ENCODE data around the gene BACE1-AS.
"Not testable (repeated sequence)": the region's sequence is repeated elsewhere in the genome, so short reads cannot be mapped to it uniquely, and the experiment has no call there.

The BACE1-AS gene

DNA sequence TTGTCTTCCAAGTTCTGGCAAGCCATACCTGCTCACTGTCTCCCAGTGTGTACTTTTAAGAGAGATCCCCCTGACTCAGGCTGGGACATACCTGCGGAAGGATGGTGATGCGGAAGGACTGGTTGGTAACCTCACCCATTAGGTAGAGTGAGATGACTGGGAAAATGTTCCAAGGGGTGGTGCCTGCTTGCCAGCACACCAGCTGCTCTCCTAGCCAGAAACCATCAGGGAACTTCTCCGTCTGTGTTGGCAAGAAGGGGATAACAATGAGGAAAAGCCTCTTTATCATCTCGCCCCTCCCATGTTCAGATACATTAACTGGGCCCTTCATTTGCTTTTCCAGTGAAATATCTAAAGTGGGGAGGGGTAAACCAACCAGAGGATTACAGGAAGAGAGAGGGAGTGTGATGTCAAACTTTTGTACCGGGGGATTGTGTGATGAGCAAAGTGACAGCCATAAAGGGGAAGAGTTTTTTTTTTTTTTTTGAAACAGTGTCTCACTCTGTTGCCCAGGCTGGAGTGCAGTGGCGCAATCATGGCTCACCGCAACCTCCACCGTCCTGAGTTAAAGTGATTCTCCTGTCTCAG is at the start of gene BACE1-AS:
BACE1-AS (plus strand) TSS at position 538 of the 588 bp plus-strand sequence.
- DNase-seq, result no peak

DNA sequence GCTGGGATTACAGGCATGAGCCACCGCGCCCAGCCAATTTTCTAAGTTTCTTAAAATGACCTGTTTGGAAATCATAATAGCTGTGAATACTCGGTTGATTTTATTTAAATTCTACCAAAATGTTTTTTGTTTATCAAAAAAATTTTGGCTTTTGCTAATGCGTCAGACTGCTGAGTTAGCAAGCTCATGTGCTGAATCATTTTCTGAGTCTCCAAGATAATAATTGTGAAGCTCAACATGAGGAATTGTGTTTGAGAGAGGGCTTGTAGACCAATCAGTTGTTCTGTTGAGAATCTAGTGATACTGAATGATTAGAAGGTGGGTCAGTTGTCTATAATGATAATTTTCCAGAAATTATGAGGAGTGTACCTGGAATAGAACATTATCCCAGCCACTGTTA is 42.8 kb upstream of the BACE1-AS start:
- no peak for DNase-seq

- DNase-seq, result no peak
Measured at GRCh38 chr11:117249571-117249970, 41.6 kb upstream of the BACE1-AS start.

DNA sequence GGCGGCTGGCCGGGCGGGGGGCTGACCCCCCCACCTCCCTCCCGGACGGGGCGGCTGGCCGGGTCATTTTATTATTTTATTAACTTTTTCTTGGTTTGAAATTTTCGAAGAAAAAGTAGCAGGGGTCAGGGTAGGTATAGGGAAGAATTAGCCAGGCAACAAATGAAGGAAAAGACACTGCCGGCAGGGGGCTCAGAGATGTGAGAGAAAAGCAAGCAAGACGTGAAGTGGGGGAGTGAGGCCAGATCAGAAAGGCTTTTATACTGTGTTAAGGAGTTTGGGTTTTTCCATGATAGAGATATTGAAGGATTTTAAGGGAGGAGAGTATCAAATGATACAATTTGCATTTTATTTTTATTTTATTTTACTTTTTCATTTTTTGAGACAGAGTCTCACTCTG is 39.6 kb upstream of the BACE1-AS start:
- no peak for DNase-seq

- DNase-seq, result no peak
Measured at GRCh38 chr11:117255966-117256365, 35.2 kb upstream of the BACE1-AS start.

DNA sequence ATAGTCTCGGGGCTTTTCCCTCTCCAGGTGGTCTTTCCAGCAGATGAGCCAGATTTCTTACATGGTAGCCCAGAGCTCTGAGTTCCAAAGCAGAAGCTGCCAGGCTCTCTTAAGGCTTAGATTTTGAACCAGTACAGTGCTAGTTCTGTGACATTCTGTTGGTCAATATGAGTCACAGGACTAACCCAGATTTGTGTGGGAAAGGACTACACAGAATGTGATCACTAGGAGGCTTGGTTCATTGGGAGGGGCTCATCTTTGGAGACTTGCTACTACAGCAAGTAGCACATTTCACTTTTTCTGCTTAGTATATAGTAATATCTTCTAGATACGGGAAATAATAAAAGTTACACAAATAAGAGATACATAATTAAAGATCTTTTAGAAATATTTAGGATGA is 34.6 kb upstream of the BACE1-AS start:
- no peak for DNase-seq

- no peak for DNase-seq
Measured at GRCh38 chr11:117258576-117258975, 32.6 kb upstream of the BACE1-AS start.

- no peak for DNase-seq
Measured at GRCh38 chr11:117259417-117259816, 31.7 kb upstream of the BACE1-AS start.

DNA sequence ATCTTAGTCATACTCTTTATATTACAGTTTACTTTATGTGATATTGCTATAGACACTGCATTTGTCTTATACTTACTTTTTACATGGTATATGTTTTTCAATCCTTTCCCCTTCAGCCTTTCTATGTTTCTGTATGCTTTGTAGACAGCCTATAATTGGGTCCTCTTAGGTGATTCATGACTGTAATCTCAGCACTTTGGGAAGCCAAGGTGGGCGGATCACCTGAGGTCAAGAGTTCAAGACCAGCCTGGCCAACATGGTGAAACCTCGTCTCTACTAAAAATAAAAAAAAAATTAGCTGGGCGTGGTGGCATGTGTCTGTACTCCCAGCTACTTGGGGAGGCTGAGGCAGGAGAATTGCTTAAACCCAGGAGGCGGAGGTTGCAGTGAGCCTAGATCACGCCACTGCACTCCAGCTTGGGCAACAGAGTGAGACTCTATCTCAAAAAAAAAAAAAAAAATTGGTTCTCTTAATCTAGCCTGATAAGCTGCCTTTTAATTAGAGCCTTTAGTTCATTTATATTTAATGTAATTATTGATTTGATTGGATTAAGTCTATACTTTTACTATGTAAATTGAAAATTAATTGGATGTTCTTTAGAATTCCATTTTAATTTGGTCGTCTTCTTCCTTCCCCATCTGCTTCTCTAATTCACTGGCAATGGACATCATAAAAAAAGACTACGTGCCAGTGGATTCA is 26.4 kb upstream of the BACE1-AS start:
- DNase-seq, result not testable (repeated sequence)

DNA sequence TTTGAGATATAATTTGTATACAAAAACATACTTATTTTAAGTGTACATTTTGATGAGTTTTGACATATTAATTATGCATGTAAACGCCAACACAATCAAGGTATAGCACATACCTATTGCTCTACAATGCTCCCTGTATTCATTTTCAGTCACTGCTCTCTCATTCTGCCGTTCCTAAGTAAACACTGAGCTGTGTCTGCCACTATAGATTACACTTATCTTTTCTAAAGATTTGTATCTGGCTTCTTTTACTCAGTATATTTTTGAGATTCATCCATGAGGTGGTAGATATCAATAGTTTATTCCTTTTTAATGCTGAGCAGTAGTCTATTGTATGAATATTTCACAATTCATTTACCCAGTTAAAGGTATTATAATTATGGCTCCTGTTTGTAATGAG is 25.4 kb upstream of the BACE1-AS start:
- DNase-seq, result no peak

DNA sequence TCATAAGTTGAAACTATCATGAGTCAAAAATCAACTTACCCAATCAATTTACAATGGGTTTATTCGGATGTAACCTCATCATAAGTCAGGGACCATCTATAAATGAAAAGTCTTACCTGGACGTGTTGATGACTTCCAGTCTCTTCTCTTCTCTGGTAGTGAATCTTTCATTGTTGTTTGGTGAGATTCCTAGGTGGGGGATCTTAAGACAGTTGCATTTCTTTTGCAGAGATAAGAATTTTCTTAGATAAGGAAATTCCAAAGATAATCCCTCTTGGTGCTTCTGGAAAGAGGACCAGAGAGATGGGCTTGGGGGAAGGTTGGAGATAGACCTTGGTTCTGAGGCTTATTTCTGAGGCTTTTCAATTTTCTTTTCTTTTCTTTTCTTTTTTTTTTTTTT is 21.3 kb upstream of the BACE1-AS start:
- DNase-seq, result no peak

DNA sequence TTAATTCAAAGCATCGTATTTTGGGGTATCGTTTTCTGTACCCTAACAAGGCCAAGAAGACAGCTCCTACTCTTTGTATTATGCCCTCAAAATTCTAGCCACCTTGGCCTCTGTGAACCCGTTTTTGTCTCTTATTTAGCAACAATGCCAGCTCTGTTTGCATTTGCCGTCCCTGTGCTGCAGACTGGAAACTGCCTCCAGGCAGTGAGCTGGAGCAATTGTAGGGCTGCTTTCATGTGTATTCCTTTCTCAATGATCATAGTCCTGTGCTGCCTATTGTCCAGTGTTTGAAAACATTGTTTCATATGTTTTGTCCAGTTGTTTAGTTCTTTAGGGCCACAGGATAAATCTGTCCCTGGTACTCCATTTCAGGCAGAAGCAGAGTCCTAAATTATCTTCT is 19.9 kb upstream of the BACE1-AS start:
- DNase-seq, result no peak

GRCh38 chr11:117272175-117272574 is 19.0 kb upstream of the BACE1-AS start:
- DNase-seq, result not testable (repeated sequence)

DNA sequence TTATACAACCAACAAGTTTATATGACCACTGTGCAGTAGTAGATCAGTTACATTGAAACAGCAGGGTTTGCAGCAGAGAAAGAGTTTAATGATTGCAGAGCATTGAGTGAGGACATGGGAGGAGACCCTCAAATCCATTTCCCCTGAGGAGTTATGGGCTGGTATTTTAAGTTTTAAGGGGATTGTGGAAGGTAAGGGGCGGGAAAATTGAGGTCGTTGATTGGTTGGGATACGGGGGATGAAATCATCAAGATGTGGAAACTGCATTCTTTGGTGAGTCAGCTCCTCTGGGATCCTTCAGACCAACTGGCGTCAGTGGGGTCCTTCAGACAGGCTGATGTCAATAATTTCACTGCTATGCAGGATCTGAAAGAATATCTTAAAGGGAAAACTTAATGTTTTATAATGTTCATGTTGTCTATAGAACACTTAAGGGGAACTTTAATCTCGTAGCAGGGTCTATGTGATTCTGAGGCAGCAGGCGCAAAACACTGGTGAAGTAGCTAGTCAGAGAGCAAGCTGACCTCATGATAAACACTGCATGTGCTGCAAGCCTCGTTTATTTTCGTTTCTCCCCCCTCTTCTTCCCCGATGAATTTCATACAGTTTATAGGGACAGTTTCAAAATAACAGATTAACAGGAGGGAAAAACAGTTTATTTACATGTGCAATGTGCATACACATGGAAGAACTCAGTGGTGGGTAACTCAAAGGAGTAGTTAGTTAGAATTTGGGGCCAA is 17.4 kb upstream of the BACE1-AS start:
- DNase-seq, result no peak

DNA sequence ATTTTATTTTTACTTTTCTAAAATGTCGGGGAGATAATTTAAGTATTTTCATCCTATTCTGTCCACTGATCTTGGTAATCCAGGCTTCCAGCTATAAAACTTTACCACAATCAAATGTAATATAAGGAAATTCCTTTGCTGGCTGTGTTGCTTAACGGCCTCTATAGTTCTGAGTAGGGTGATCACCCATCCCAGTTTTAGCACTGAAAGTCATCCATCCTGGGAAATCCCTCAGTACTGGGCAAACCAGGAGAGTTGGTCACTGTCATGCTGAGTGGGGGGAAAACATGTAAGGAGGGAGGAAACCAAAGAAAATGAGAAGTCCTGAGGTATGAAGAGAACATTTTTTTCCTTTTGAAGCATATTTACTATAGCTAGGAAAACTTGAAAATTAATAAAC is 12.8 kb upstream of the BACE1-AS start:
- no peak for DNase-seq

DNA sequence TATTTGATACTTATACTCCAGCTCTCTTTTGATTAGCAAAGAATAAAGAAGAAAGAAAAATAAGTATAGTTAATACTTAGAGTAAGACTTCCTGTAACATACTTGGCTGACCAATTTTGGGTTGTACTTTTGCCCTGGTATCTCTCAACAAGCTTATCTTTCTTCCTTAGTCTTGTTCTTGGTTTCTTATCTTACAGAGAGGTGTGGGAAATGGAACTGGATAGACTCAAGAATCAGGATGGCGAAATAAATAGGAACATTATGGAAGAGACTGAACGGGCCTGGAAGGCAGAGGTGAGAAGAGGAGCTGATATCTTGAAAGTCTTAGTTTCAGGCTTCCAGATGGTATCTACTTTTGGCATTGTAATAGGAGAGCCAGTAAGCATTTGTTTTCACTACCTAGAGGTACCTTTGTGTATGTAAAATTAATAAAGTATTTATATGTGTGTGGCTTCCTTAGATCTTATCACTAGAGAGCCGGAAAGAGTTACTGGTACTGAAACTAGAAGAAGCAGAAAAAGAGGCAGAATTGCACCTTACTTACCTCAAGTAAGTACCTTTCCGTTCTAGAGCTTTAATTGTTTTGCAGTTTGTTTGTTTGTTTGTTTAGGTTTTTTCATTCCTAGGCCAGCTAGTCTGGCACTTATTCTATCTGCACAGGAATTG is 11.3 kb upstream of the BACE1-AS start:
- no peak for DNase-seq

- peak in 1 of 58 donors; percentile 3 for DNase-seq
Measured at GRCh38 chr11:117281159-117281558, 10.0 kb upstream of the BACE1-AS start.

DNA sequence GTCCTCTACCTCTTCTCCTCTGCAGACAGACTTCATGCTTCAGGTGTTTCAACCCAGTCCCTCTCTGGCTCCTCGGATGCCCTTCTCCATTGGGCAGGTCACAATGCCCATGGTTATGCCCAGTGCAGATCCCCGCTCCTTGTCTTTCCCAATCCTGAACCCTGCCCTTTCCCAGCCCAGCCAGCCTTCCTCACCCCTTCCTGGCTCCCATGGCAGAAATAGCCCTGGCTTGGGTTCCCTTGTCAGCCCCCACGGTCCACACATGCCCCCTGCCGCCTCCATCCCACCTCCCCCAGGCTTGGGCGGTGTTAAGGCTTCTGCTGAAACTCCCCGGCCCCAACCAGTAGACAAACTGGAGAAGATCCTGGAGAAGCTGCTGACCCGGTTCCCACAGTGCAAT is 9.3 kb upstream of the BACE1-AS start:
- DNase-seq, result no peak

GRCh38 chr11:117282956-117283355 is 8.2 kb upstream of the BACE1-AS start:
- DNase-seq, result no peak

- DNase-seq, result no peak
Measured at GRCh38 chr11:117284053-117284452, 7.1 kb upstream of the BACE1-AS start.

- no peak for DNase-seq
Measured at GRCh38 chr11:117286588-117286987, 4.6 kb upstream of the BACE1-AS start.

DNA sequence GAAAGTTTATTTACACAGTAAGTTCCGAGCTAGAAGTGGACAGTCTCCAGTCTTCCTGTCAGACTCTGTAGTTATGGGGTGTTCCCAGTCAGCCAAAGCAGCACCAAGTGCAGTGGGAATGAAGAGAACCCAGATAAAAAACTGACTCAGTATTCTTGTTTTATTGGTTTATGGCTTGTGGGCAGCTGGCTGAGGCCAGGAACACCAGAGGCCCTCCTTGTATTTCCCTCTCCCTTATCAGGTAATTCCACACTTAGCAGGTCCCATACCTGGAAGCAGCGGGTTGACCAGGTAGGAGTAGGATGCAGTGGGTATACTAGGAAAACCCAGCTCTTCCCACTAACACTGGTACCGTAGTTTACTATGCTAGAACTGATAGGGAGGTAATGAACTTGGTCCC is 3.5 kb upstream of the BACE1-AS start:
- no peak for DNase-seq
